ENCODE data around the gene HDAC9.
"Not testable (repeated sequence)": the region's sequence is repeated elsewhere in the genome, so short reads cannot be mapped to it uniquely, and the experiment has no call there.

The HDAC9 gene

DNA sequence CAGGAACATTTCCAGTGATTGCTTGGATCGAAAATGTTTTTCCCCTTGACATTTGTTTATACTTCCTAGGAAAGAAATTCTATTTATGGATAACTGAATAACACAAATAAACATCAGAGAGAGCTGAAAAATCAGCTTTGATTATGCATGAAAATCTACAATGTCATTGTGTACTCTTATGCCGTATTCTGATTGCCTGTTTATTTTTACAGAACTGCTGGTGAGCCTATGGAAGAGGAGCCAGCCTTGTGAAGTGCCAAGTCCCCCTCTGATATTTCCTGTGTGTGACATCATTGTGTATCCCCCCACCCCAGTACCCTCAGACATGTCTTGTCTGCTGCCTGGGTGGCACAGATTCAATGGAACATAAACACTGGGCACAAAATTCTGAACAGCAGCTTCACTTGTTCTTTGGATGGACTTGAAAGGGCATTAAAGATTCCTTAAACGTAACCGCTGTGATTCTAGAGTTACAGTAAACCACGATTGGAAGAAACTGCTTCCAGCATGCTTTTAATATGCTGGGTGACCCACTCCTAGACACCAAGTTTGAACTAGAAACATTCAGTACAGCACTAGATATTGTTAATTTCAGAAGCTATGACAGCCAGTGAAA lies 500.4 kb downstream of the HDAC9 start:
- in situ Hi-C loops (cut with MboI; ENCODE audit: low sequenced_read_pairs): no loop called here

DNA sequence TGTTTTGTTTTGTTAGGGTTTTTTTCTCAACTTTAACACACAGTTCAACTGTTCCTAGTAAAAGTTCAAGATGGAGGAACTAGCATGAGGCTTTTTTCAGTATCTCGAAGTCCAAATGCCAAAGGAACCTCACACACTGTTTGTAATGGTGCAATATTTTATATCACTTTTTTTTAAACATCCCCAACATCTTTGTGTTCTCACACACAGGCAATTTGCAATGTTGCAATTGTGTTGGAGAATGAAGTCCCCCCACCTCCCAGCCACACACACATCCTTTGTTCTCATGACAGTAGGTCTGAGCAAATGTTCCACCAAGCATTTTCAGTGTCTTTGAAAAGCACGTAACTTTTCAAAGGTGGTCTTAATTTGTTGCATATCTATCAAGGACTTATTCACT lies 501.0 kb downstream of the HDAC9 start:
- in situ Hi-C loops (cut with MboI; ENCODE audit: low sequenced_read_pairs): no loop called here

- in situ Hi-C loops (cut with MboI; ENCODE audit: low sequenced_read_pairs): no loop called here
Observed at GRCh38 chr7:18997477-18998150, 502.1 kb downstream of the HDAC9 start.

- in situ Hi-C loops (cut with MboI; ENCODE audit: low sequenced_read_pairs): no loop called here
Observed at GRCh38 chr7:19000410-19000809, 504.9 kb downstream of the HDAC9 start.

DNA sequence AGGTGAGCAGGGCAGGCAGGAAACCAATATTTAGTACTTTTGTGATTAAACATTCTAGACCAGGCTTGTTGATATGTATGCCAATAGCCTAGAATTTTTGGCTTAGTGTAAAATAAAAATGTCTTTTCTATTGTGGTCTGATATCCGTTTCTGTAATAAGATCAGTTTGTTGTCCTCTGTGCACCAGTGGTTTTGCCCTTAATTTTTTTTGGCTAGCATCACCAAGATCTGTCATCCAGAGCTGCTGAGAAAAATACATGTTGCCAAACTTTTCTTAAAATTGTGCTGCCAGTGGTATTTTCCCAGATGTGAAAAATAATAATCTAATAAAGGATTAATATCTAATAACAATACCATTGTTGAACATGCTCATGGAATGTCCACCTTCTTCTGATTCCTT lies 506.3 kb downstream of the HDAC9 start:
- in situ Hi-C loops (cut with MboI; ENCODE audit: low sequenced_read_pairs): no loop called here

DNA sequence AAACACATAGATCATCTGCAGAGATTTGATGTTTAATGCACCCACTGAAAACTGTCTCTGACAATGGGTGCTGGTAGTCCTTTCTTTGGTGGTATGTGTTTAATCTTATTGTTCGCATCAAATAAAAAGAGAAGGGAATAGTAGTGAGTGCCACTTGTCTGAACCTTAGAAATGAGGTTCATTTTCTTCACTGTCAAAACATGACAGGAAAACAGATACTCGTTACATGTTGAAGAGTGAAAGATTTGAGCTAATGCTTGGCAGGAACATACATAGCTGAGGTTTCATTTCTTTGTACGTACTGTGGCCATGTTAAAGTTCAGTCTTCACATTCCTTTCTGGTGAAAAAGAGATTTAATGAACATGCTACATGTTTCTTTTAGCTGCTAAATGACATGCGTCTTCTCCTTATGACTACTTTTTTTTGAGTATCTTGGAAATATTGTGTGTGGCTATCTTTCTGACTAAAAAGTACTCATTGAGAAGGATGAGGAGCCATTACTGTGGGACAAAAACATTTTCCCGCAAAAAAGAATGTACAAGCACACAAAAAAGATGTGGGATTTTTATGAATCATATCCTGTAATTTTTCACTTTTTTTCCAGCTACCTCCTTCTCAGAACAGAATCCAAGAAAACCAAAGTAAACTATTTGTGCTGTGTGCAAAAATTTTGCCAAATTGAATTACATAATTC lies 513.8 kb downstream of the HDAC9 start:
- in situ Hi-C loops (cut with MboI; ENCODE audit: low sequenced_read_pairs): no loop called here

DNA sequence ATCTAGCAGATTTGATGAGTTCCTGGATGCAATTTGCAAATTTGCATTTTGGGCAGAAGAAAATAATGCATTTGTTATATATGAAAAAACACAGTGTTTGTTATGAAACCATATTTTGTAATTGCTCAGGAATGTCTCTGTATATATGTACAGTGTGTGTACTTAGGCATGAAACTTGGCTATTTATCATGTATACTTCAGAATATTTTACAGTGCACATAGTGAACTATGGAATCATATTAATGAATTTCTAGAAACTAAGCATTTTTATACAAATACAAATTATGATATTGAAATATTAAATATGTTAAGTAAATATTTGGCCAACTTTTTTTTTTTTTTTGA lies 514.4 kb downstream of the HDAC9 start:
- in situ Hi-C loops (cut with MboI; ENCODE audit: low sequenced_read_pairs): no loop called here

- in situ Hi-C loops (cut with MboI; ENCODE audit: low sequenced_read_pairs): no loop called here
Observed at GRCh38 chr7:19011212-19011611, 515.7 kb downstream of the HDAC9 start.

DNA sequence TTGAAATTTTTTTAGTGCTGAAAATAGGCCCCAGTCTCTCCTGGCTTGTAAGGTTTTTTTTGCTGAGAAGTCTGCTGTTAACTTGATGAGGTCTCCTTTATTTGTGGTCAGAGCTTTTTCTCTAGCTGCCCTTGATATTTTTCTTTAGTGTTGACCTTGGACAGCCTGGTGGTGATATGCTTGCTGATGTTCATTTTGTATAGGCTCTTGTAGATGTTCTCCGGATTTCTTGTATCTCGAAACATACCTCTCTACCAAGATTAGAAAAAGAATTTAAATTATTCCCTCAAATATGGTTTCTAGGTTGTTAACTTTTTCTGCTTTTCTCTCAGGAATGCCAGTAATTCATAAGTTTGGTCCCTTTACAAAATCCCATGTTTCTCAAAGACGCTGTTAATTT lies 519.5 kb downstream of the HDAC9 start:
- in situ Hi-C loops (cut with MboI; ENCODE audit: low sequenced_read_pairs): no loop called here

GRCh38 chr7:19016140-19016539 lies 520.6 kb downstream of the HDAC9 start:
- in situ Hi-C loops (cut with MboI; ENCODE audit: low sequenced_read_pairs): no loop called here

DNA sequence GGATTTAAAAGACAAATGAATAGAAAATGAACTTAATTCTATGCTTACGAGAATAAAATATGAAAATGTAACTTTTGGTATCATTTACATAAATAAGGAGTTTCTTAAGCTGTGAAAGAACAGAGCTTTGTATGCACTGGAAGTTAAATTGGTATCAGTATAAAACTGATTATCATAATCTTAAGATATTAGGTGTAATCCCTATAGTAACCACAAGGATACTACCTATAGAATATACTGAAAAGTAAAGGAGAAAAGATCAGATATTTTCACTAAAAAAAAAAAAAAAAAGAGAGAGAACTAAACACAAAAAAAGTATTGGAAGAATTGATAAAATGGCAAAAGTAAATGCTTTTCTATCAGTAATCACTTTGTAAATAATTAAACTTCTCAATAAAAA lies 521.8 kb downstream of the HDAC9 start:
- in situ Hi-C loops (cut with MboI; ENCODE audit: low sequenced_read_pairs): no loop called here

DNA sequence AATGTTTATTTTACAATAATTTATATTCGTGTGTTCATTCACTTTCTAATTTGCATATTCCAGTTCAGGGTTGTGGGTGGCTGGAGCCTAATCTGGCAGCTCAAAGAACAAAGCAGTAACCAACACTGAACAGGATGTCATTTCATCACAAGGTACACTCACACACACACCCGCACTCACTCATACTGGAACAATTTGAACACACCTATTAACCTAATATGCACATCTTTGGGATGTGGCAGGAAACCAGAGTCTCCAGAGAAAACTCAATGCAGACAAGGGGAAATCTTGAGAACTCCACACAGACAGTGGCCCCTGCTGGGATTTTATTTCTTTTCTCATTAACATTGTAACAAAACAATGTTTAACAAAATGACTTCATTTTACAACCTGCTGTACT lies 524.5 kb downstream of the HDAC9 start:
- in situ Hi-C loops (cut with MboI; ENCODE audit: low sequenced_read_pairs): no loop called here

DNA sequence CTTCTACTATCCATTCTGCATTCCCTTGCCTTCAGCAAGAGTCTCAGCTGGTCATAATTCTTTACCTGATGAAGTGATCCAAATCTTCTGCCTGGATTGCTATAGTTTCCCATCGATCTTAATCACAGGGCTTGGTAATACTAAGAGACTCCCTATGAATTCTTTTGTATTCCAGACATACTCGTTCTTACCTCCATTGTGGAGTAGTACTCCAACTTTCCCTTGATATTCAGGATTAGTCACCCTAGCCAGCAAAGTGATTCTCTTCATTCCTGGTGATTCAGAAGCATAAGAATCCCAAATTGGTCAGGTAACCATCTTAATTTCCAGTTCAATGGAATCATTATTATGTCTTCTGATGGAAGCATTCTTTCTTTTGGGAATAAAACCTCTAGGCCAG lies 525.2 kb downstream of the HDAC9 start:
- in situ Hi-C loops (cut with MboI; ENCODE audit: low sequenced_read_pairs): no loop called here

GRCh38 chr7:19023477-19023876 lies 527.9 kb downstream of the HDAC9 start:
- in situ Hi-C loops (cut with MboI; ENCODE audit: low sequenced_read_pairs): no loop called here

- in situ Hi-C loops (cut with MboI; ENCODE audit: low sequenced_read_pairs): no loop called here
Observed at GRCh38 chr7:19024261-19024660, 528.7 kb downstream of the HDAC9 start.

GRCh38 chr7:19026888-19027287 lies 531.3 kb downstream of the HDAC9 start:
- in situ Hi-C loops (cut with MboI; ENCODE audit: low sequenced_read_pairs): no loop called here

DNA sequence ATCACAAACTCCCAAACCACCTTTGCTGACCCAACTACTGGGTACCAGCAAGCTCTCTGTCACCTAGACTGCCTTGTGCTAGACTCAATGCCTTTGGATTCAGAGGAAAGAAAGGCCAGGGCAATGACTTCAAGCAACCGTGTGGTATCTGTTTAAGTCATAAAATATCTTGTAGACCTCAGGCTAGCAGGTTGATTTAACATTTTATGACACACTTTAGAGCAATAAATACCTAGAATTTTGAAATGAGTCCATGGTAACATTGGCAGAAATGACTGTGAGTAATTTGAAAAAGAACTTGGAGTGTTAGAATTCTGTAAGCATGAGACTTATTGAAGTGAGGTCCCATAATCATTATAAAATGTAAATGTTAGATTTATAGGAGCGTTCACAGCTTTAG lies 534.7 kb downstream of the HDAC9 start:
- in situ Hi-C loops (cut with MboI; ENCODE audit: low sequenced_read_pairs): no loop called here

- in situ Hi-C loops (cut with MboI; ENCODE audit: low sequenced_read_pairs): not testable (repeated sequence)
Observed at GRCh38 chr7:19032942-19033341, 537.4 kb downstream of the HDAC9 start.

DNA sequence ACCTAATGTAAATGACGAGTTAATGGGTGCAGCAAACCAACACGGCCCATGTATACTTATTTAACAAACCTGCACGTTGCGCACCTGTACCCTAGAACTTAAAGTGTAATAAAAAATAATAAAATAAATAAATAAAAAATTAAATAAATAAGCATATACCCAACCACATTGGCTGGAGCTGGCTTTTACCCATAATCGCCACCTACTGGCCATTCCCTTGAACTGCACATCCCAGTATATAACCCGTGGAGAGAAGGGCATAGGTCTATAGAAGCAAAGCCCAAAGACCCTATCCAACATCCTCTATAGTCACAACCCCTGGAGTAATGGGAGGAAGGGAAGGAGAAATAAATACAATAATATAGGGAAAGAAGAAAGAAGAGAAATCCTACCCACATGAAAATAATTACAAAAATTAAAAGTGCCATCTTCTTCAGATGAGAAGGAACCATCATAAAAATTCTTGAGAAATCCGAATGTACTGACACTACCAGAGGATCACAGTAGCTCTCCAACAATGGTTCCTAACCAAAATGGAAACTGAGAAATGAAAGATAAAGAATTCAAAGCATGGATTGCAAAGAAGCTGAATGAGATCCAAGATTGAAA lies 556.3 kb downstream of the HDAC9 start:
- in situ Hi-C loops (cut with MboI; ENCODE audit: low sequenced_read_pairs): no loop called here
